H9 (cell line): ENCODE results near the gene EIF2S3B. TPM values are rescaled to one million over a fixed set of nuclear protein-coding genes. Genes with fewer than 3 reads are reported as not detected.

Source experiments
- DNase-seq: peaks from one replicate; pipeline ENCODE4 v3.0.0-alpha.2; 2017
- H2AFZ ChIP-seq: one replicate; pipeline ENCODE4 v1.6.1; 2013; ENCODE audit warnings: mild to moderate bottlenecking, low read length, control low read depth, moderate library complexity
- H2AK5ac ChIP-seq: 2 replicates; pipeline ENCODE4 v1.6.1; 2013; ENCODE audit warnings: low read length, control low read depth, mixed read lengths; ENCODE audit not compliant: insufficient read length
- H2BK120ac ChIP-seq: one replicate; pipeline ENCODE4 v1.6.1; 2013; ENCODE audit warnings: low read depth, mild to moderate bottlenecking, low read length, control low read depth, inconsistent platforms; ENCODE audit not compliant: poor library complexity, severe bottlenecking
- H2BK12ac ChIP-seq: 2 replicates; pipeline ENCODE4 v1.6.1; 2013; ENCODE audit warnings: low read length, control low read depth, mixed read lengths, low read depth; ENCODE audit not compliant: insufficient read length
- H2BK15ac ChIP-seq: 2 replicates; pipeline ENCODE4 v1.6.1; 2013; ENCODE audit warnings: low read depth, low read length, control low read depth
- H2BK20ac ChIP-seq: one replicate; pipeline ENCODE4 v1.6.1; 2013; ENCODE audit warnings: low read depth, mild to moderate bottlenecking, low read length, control low read depth, inconsistent platforms; ENCODE audit not compliant: poor library complexity, severe bottlenecking
- H2BK5ac ChIP-seq: 2 replicates; pipeline ENCODE4 v1.6.1; 2013; ENCODE audit warnings: low read length, control low read depth, mixed read lengths; ENCODE audit not compliant: insufficient read length
- H3K14ac ChIP-seq: 2 replicates; pipeline ENCODE4 v1.6.1; 2013; ENCODE audit warnings: low read length, control low read depth; ENCODE audit not compliant: insufficient read depth
- H3K18ac ChIP-seq: 2 replicates; pipeline ENCODE4 v1.6.1; 2013; ENCODE audit warnings: low read depth, mild to moderate bottlenecking, mixed read lengths, low read length, control low read depth; ENCODE audit not compliant: insufficient read length
- H3K23ac ChIP-seq: 2 replicates; pipeline ENCODE4 v1.6.1; 2013; ENCODE audit warnings: low read length, control low read depth, mixed read lengths, low read depth; ENCODE audit not compliant: insufficient read length
- H3K23me2 ChIP-seq: 2 replicates; pipeline ENCODE4 v1.6.1; 2013; ENCODE audit warnings: low read depth, mild to moderate bottlenecking, mixed read lengths, low read length, control low read depth; ENCODE audit not compliant: insufficient read length, poor library complexity, severe bottlenecking
- H3K27ac ChIP-seq: 2 replicates; pipeline ENCODE4 v1.5.1; 2013; ENCODE audit warnings: low read length, control low read depth, mixed read lengths, low read depth; ENCODE audit not compliant: insufficient read length
- H3K27me3 ChIP-seq: 2 replicates; pipeline ENCODE4 v1.6.1; 2013; ENCODE audit warnings: low read length, control low read depth, inconsistent platforms; ENCODE audit not compliant: insufficient read depth
- H3K4ac ChIP-seq: 2 replicates; pipeline ENCODE4 v1.6.1; 2013; ENCODE audit warnings: low read depth, mild to moderate bottlenecking, control low read depth, inconsistent platforms, low read length, moderate library complexity
- H3K4me1 ChIP-seq: 2 replicates; pipeline ENCODE4 v1.6.1; 2013; ENCODE audit warnings: low read length, control low read depth, inconsistent platforms; ENCODE audit not compliant: insufficient read depth
- H3K4me2 ChIP-seq: 2 replicates; pipeline ENCODE4 v1.6.1; 2013; ENCODE audit warnings: low read length, control low read depth, mixed read lengths; ENCODE audit not compliant: insufficient read length, insufficient read depth
- H3K56ac ChIP-seq: 2 replicates; pipeline ENCODE4 v1.6.1; 2013; ENCODE audit warnings: low read depth, mild to moderate bottlenecking, mixed read lengths, low read length, control low read depth; ENCODE audit not compliant: insufficient read length
- H3K79me1 ChIP-seq: 2 replicates; pipeline ENCODE4 v1.6.1; 2013; ENCODE audit warnings: low read depth, mild to moderate bottlenecking, moderate library complexity, low read length, control low read depth, inconsistent platforms; ENCODE audit not compliant: insufficient read depth, poor library complexity, severe bottlenecking
- H3K79me2 ChIP-seq: 2 replicates; pipeline ENCODE4 v1.6.1; 2013; ENCODE audit warnings: low read length, control low read depth, inconsistent platforms; ENCODE audit not compliant: insufficient read depth
- H3K9ac ChIP-seq: 2 replicates; pipeline ENCODE4 v1.6.1; 2013; ENCODE audit warnings: low read length, control low read depth, mixed read lengths; ENCODE audit not compliant: insufficient read length; ENCODE audit errors: extremely low read depth
- H3K9me3 ChIP-seq: one replicate; pipeline ENCODE4 v1.6.1; 2013; ENCODE audit warnings: low read depth, low read length, inconsistent platforms; ENCODE audit not compliant: control insufficient read depth
- H3T11ph ChIP-seq: one replicate; pipeline ENCODE4 v1.6.1; 2013; ENCODE audit warnings: mild to moderate bottlenecking, low read length, control low read depth, inconsistent platforms
- H4K20me1 ChIP-seq: one replicate; pipeline ENCODE4 v1.6.1; 2013; ENCODE audit not compliant: control insufficient read depth, insufficient read length, insufficient read depth
- H4K5ac ChIP-seq: 2 replicates; pipeline ENCODE4 v1.6.1; 2013; ENCODE audit warnings: low read depth, mild to moderate bottlenecking, mixed read lengths, low read length, control low read depth; ENCODE audit not compliant: insufficient read length
- H4K8ac ChIP-seq: replicated peaks from 2 replicates; pipeline ENCODE4 v1.6.1; 2013; ENCODE audit warnings: low read length, control low read depth, mixed read lengths, low read depth; ENCODE audit not compliant: insufficient read length
- H4K91ac ChIP-seq: 2 replicates; pipeline ENCODE4 v1.6.1; 2013; ENCODE audit warnings: low read depth, mild to moderate bottlenecking, moderate library complexity, mixed read lengths, low read length, control low read depth; ENCODE audit not compliant: insufficient read length
- H3K27ac Mint-ChIP-seq, 3 experiments: 2 replicates in 2 of 3; 3 replicates in 1 of 3; pipeline ENCODE4 v1.8.0; 2020 to 2021; ENCODE audit warnings: mixed read lengths in 3 of 3, mild to moderate bottlenecking in 1 of 3, moderate library complexity in 1 of 3
- H3K27me3 Mint-ChIP-seq: 2 replicates; pipeline ENCODE4 v1.8.0; 2021; ENCODE audit warnings: low read depth, mild to moderate bottlenecking, moderate library complexity, mixed read lengths
- H3K36me3 Mint-ChIP-seq, 3 experiments: 2 replicates in 2 of 3; 3 replicates in 1 of 3; pipeline ENCODE4 v1.8.0; 2020 to 2021; ENCODE audit warnings: low read depth in 3 of 3, mixed read lengths in 3 of 3; ENCODE audit not compliant: insufficient read depth in 1 of 3
- H3K4me1 Mint-ChIP-seq, 2 experiments: 2 replicates each; pipeline ENCODE4 v1.8.0; 2020; ENCODE audit warnings: mixed read lengths in 2 of 2
- H3K4me3 Mint-ChIP-seq, 2 experiments: 2 replicates in 1 of 2; 3 replicates in 1 of 2; pipeline ENCODE4 v1.8.0; 2020 to 2021; ENCODE audit warnings: mild to moderate bottlenecking in 2 of 2, mixed read lengths in 2 of 2, moderate library complexity in 1 of 2
- H3K9me3 Mint-ChIP-seq, 2 experiments: 2 replicates in 1 of 2; 3 replicates in 1 of 2; pipeline ENCODE4 v1.8.0; 2020; ENCODE audit warnings: mild to moderate bottlenecking in 2 of 2, mixed read lengths in 2 of 2, moderate library complexity in 1 of 2
- CTCF ChIP-seq: fragments of 200-600 bp; sonication (generic); conservative IDR thresholded peaks from 3 replicates; pipeline ENCODE4 v1.8.0; 2021; ENCODE audit warnings: antibody characterized with exemption, mild to moderate bottlenecking
- WGBS: extraction: QIAGEN DNeasy Blood & Tissue Kit; methylation state at CpG from one replicate; pipeline ENCODE4 v1.1.7; 2013; ENCODE audit warnings: missing lambda C conversion rate, low lambda C conversion rate, mixed read lengths; ENCODE audit not compliant: insufficient read length; ENCODE audit errors: extremely low coverage; 5-methylcytosine and 5-hydroxymethylcytosine counted together
- total RNA-seq: library from RNA; stranded (reverse); gene quantifications from 2 replicates; pipeline ENCODE4 v1.2.1, GENCODE V29; 2021

Gene EIF2S3B
- total RNA-seq, 1 experiment from 2014 or later, result 2.1 TPM

DNA sequence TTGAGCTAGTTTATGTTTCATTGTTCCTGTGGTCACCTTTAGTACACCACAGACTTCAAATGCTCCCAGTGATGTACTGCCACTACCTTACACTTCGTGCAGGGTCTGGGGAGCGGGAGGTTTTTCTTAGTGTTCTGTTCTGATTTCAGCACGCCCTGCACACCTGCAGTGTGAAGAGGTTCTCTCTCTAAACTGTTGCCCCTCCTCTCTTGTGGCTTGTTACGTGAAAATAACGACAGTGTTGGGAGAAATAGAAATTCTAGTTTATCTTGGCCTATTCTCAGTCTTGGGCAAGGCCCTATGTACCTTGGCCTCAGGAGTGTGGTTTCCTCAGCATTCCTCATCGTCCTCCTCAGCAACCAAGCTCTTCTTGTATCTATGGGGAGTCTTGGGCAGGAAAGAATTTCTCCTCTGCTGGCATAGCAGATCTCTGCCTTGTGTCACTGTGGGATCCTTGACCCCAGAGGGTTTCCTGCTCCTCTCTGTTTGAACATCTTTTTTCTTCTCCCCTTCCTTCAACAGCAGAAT is 48.6 kb downstream of the EIF2S3B start:
- no peak overlapping the region for H2BK5ac ChIP-seq
- no peaks in the 10 kb centered on the region for H3K79me2 ChIP-seq
- Mint-ChIP-seq H3K4me1 (peaks cover 14% of the 10 kb centered on the region in 2 experiments), H3K4me3 (no peak overlapping the region), H3K27ac (no peak overlapping the region), H3K9me3 (0 out of 5 replicates have a peak, but pooled peaks cover 0 to 2% of the 10 kb centered on the region in 2 experiments), H3K27me3 (peaks cover 2% of the 10 kb centered on the region; the same call in 1 of the 2 replicates), H3K36me3 (peaks cover 0 to 2% (median 0%) of the 10 kb centered on the region in 3 experiments; a peak in 1 of 7 replicates)
- H3K4me1 ChIP-seq, result no peaks in the 10 kb centered on the region; the same call in 1 of the 2 replicates
- H2BK15ac ChIP-seq, result no peak overlapping the region
- no peak overlapping the region for H4K5ac ChIP-seq
- no peak overlapping the region for H3K27ac ChIP-seq
- H3K56ac ChIP-seq, result no peak overlapping the region
- no peak overlapping the region for H2AFZ ChIP-seq
- no peak overlapping the region for H4K91ac ChIP-seq
- no peak overlapping the region for H2BK20ac ChIP-seq
- H3K23ac ChIP-seq, result no peak overlapping the region
- no peak overlapping the region for H4K8ac ChIP-seq
- no peak overlapping the region for H3K9ac ChIP-seq
- H2BK12ac ChIP-seq, result no peak overlapping the region
- H3K79me1 ChIP-seq, result no peaks in the 10 kb centered on the region
- no peak overlapping the region for H3K4me2 ChIP-seq
- no peak for DNase-seq
- TF ChIP-seq CTCF, result no peak
- no peaks in the 10 kb centered on the region for H4K20me1 ChIP-seq
- H2BK120ac ChIP-seq, result no peak overlapping the region
- H3K18ac ChIP-seq, result no peak overlapping the region
- WGBS, result no CpG with 5 or more reads among the region's 6 CpGs
- no peaks in the 10 kb centered on the region for H3K27me3 ChIP-seq
- no peak overlapping the region for H3K14ac ChIP-seq
- no peaks in the 10 kb centered on the region for H3K9me3 ChIP-seq
- H3K23me2 ChIP-seq, result no peaks in the 10 kb centered on the region
- no peak overlapping the region for H3T11ph ChIP-seq
- no peak overlapping the region for H3K4ac ChIP-seq
- H2AK5ac ChIP-seq, result no peak overlapping the region
